ENCODE measurements around the gene PPP3CA. TPM values are rescaled to one million over a fixed set of nuclear protein-coding genes. Genes with fewer than 3 reads are reported as not detected.

Gene PPP3CA
- polyA plus RNA-seq (2012; ENCODE audit: low read depth, missing spikeins): 3.6 TPM

GRCh38 chr4:101347267-101347556 lies at the start of gene PPP3CA:
Gene PPP3CA, minus strand, starts transcription at chr4:101347526.
- TF ChIP-seq SPI1 (IDR thresholded peaks at IDR 0.05; ENCODE audit: low read depth, low read length): no peak
- no peak for TF ChIP-seq TAF1 (IDR thresholded peaks at IDR 0.05; ENCODE audit: low read depth, low read length)
- no peak for TF ChIP-seq POLR2A (IDR thresholded peaks at IDR 0.05; ENCODE audit: low read depth, low read length)
- no peak for TF ChIP-seq POU2F2 (IDR thresholded peaks at IDR 0.05; ENCODE audit: low read depth, low read length)
- no peak for TF ChIP-seq PAX5 (IDR thresholded peaks at IDR 0.05; ENCODE audit: insufficient read depth, low read length, severe bottlenecking)
- no peak for TF ChIP-seq POLR2AphosphoS5 (IDR thresholded peaks at IDR 0.05; ENCODE audit: low read depth, low read length)
- DNase-seq (ENCODE audit: insufficient read length, low spot score) (no peak), FAIRE-seq (no peak)

GRCh38 chr4:101393256-101393655 lies 45.9 kb upstream of the PPP3CA start:
- FAIRE-seq (no peak), DNase-seq (ENCODE audit: insufficient read length, low spot score) (no peak)
- TF ChIP-seq PAX5 (IDR thresholded peaks at IDR 0.05; ENCODE audit: insufficient read depth, low read length, severe bottlenecking): no peak
- TF ChIP-seq TAF1 (IDR thresholded peaks at IDR 0.05; ENCODE audit: low read depth, low read length): no peak
- TF ChIP-seq SPI1 (IDR thresholded peaks at IDR 0.05; ENCODE audit: low read depth, low read length): no peak
- TF ChIP-seq POU2F2 (IDR thresholded peaks at IDR 0.05; ENCODE audit: low read depth, low read length): no peak
- no peak for TF ChIP-seq POLR2A (IDR thresholded peaks at IDR 0.05; ENCODE audit: low read depth, low read length)
- no peak for TF ChIP-seq POLR2AphosphoS5 (IDR thresholded peaks at IDR 0.05; ENCODE audit: low read depth, low read length)

- DNase-seq (ENCODE audit: insufficient read length, low spot score): no peak
These were observed 23.4 kb upstream of the PPP3CA start for GRCh38 chr4:101370663-101371210.

GRCh38 chr4:101367201-101367600 lies 19.9 kb upstream of the PPP3CA start:
- FAIRE-seq (no peak), DNase-seq (ENCODE audit: insufficient read length, low spot score) (no peak)

More at GRCh38 chr4:101370663-101371210, 23.4 kb upstream of the PPP3CA start:
- FAIRE-seq: no peak
- TF ChIP-seq POLR2A (IDR thresholded peaks at IDR 0.05; ENCODE audit: low read depth, low read length): no peak
- no peak for TF ChIP-seq SPI1 (IDR thresholded peaks at IDR 0.05; ENCODE audit: low read depth, low read length)
- no peak for TF ChIP-seq PAX5 (IDR thresholded peaks at IDR 0.05; ENCODE audit: insufficient read depth, low read length, severe bottlenecking)
- TF ChIP-seq TAF1 (IDR thresholded peaks at IDR 0.05; ENCODE audit: low read depth, low read length): no peak
- no peak for TF ChIP-seq POLR2AphosphoS5 (IDR thresholded peaks at IDR 0.05; ENCODE audit: low read depth, low read length)
- TF ChIP-seq POU2F2 (IDR thresholded peaks at IDR 0.05; ENCODE audit: low read depth, low read length): no peak

GRCh38 chr4:101366331-101366730 lies 19.0 kb upstream of the PPP3CA start:
- no peak for DNase-seq (ENCODE audit: insufficient read length, low spot score)
- no peak for TF ChIP-seq POLR2A (IDR thresholded peaks at IDR 0.05; ENCODE audit: low read depth, low read length)
- FAIRE-seq: no peak

More at GRCh38 chr4:101367201-101367600, 19.9 kb upstream of the PPP3CA start:
- TF ChIP-seq POLR2A (IDR thresholded peaks at IDR 0.05; ENCODE audit: low read depth, low read length) (no peak), PAX5 (IDR thresholded peaks at IDR 0.05; ENCODE audit: insufficient read depth, low read length, severe bottlenecking) (no peak), SPI1 (IDR thresholded peaks at IDR 0.05; ENCODE audit: low read depth, low read length) (no peak), POLR2AphosphoS5 (IDR thresholded peaks at IDR 0.05; ENCODE audit: low read depth, low read length) (no peak), TAF1 (IDR thresholded peaks at IDR 0.05; ENCODE audit: low read depth, low read length) (no peak), POU2F2 (IDR thresholded peaks at IDR 0.05; ENCODE audit: low read depth, low read length) (no peak)

GRCh38 chr4:101357751-101358150 lies 10.4 kb upstream of the PPP3CA start:
- no peak for TF ChIP-seq POLR2AphosphoS5 (IDR thresholded peaks at IDR 0.05; ENCODE audit: low read depth, low read length)
- no peak for TF ChIP-seq POU2F2 (IDR thresholded peaks at IDR 0.05; ENCODE audit: low read depth, low read length)
- no peak for TF ChIP-seq PAX5 (IDR thresholded peaks at IDR 0.05; ENCODE audit: insufficient read depth, low read length, severe bottlenecking)
- no peak for TF ChIP-seq TAF1 (IDR thresholded peaks at IDR 0.05; ENCODE audit: low read depth, low read length)
- TF ChIP-seq SPI1 (IDR thresholded peaks at IDR 0.05; ENCODE audit: low read depth, low read length): no peak
- no peak for TF ChIP-seq POLR2A (IDR thresholded peaks at IDR 0.05; ENCODE audit: low read depth, low read length)
- FAIRE-seq (no peak), DNase-seq (ENCODE audit: insufficient read length, low spot score) (no peak)

GRCh38 chr4:101356928-101357327 lies 9.6 kb upstream of the PPP3CA start:
- TF ChIP-seq PAX5 (IDR thresholded peaks at IDR 0.05; ENCODE audit: insufficient read depth, low read length, severe bottlenecking) (no peak), SPI1 (IDR thresholded peaks at IDR 0.05; ENCODE audit: low read depth, low read length) (no peak), POLR2A (IDR thresholded peaks at IDR 0.05; ENCODE audit: low read depth, low read length) (no peak), POLR2AphosphoS5 (IDR thresholded peaks at IDR 0.05; ENCODE audit: low read depth, low read length) (no peak), POU2F2 (IDR thresholded peaks at IDR 0.05; ENCODE audit: low read depth, low read length) (no peak), TAF1 (IDR thresholded peaks at IDR 0.05; ENCODE audit: low read depth, low read length) (no peak)
- no peak for FAIRE-seq
- no peak for DNase-seq (ENCODE audit: insufficient read length, low spot score)

DNA sequence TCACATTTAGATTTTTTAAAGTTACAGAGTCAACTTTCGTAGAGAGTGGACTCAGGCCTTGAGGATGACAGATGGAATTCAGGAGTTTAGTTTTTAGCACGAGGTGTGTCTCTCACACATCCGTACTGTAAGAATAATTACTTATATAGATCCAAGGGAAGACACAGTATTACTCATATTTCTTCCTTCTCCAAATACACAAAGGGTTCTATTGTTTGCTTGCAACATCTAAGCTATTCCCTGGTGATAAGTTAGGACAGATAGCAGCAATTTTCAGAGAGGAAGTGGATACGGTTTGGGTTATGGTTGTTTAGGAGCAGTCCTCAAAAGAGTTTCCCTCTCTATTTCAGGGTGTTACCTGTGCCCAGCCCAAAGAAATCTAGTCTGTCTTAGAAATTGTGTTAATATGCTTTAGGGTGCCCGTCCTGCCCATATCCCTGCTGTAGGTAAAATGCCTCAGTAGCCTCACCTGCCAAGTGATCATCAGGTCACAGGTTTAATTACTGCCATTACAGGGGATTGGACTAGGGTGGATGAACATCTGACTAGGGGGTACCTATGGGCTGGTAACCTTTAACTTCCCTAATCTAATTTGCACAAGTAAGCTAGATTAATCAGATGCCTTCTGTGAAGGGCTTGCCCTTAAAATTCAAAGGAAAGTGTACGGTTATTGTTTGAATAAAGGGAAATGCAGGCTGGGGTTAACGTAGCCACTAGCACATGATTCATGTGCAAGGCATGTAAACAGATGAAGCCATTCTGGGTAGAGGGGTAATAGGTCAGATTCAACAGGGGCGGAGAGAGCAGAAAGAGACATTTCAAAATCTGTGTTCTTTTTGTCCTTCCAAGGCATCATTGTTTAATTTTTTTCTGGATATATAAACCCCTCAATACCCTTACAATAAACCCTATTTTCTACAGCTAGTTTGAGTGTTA lies 8.7 kb upstream of the PPP3CA start:
- DNase-seq (ENCODE audit: insufficient read length, low spot score): no peak
- peak; percentile 52 for FAIRE-seq
- TF ChIP-seq TAF1 (IDR thresholded peaks at IDR 0.05; ENCODE audit: low read depth, low read length) (no peak), POLR2AphosphoS5 (IDR thresholded peaks at IDR 0.05; ENCODE audit: low read depth, low read length) (no peak), SPI1 (IDR thresholded peaks at IDR 0.05; ENCODE audit: low read depth, low read length) (peak; percentile 67)

DNA sequence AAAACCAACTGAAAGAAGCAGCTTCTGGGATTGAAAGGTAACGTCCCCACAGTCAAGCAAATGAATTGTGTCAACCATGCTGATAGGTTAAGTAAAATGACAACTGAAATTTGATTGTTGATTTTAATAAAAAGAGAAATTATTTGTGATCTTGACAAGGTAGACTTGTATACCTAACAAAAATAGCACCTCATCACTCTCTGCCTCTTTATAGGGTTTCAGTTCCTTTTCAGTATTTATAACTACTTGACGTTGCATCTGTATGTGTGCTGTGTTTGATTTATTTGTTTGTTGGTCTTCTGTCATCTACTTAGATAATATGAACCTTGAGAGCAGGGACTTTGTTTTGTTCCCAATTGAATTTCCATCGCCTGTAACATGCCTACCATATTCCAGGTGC lies 7.9 kb upstream of the PPP3CA start:
- TF ChIP-seq SPI1 (IDR thresholded peaks at IDR 0.05; ENCODE audit: low read depth, low read length) (peak; percentile 95), POU2F2 (IDR thresholded peaks at IDR 0.05; ENCODE audit: low read depth, low read length) (no peak)
- peak; percentile 63 for FAIRE-seq
- no peak for DNase-seq (ENCODE audit: insufficient read length, low spot score)

- FAIRE-seq (no peak), DNase-seq (ENCODE audit: insufficient read length, low spot score) (no peak)
- TF ChIP-seq POLR2AphosphoS5 (IDR thresholded peaks at IDR 0.05; ENCODE audit: low read depth, low read length) (no peak), SPI1 (IDR thresholded peaks at IDR 0.05; ENCODE audit: low read depth, low read length) (no peak), POU2F2 (IDR thresholded peaks at IDR 0.05; ENCODE audit: low read depth, low read length) (no peak), TAF1 (IDR thresholded peaks at IDR 0.05; ENCODE audit: low read depth, low read length) (no peak), POLR2A (IDR thresholded peaks at IDR 0.05; ENCODE audit: low read depth, low read length) (no peak), PAX5 (IDR thresholded peaks at IDR 0.05; ENCODE audit: insufficient read depth, low read length, severe bottlenecking) (no peak)
These were observed 2.4 kb upstream of the PPP3CA start for GRCh38 chr4:101349801-101350064.
